Measurements from ENCODE around the gene SLC25A13. TPM values are rescaled to one million over a fixed set of nuclear protein-coding genes. Genes with fewer than 3 reads are reported as not detected.
A peak's percentile ranks its signal among the peaks of the same experiment; 100 is the strongest.

The SLC25A13 gene
- total and polyA plus RNA-seq, 2 of the 8 experiments (the other 6 are each of a cell fraction or from before 2014, with no cell fraction given): 30.8 to 85.4 TPM

- TF ChIP-seq MAFK (IDR thresholded peaks at IDR 0.05; ENCODE audit: low read depth, low read length) (peak; percentile 17; the same call in 1 of the 2 replicates), CHD2 (IDR thresholded peaks at IDR 0.05; ENCODE audit: low read length) (no peak)
- DNase-seq (ENCODE audit: low read depth in 1 of 2, low spot score in 2 of 2) (no peak), FAIRE-seq (no peak)
- Histone ChIP-seq H3K56ac (replicated peaks; ENCODE audit: insufficient read length, low read depth, low read length) (no peak overlapping the region), H4K8ac (ENCODE audit: extremely low read depth, insufficient read depth, low read length) (no peak overlapping the region), H4K91ac (replicated peaks; ENCODE audit: insufficient read length, low read length) (no peak overlapping the region), H3K4me3 (ENCODE audit: extremely low read depth in 1 of 4, insufficient read depth in 2 of 4, low read depth in 3 of 4, low read length in 4 of 4) (no peak overlapping the region), H2BK12ac (ENCODE audit: low read depth, low read length) (no peak overlapping the region), H3K23ac (ENCODE audit: insufficient read length) (no peak overlapping the region), H2AK5ac (ENCODE audit: low read depth, low read length) (no peak overlapping the region), H3K18ac (ENCODE audit: extremely low read depth, low read length) (no peak overlapping the region), H3K27me3 (replicated peaks in 1 of 4; ENCODE audit: control insufficient read depth in 3 of 4, extremely low read depth in 1 of 4, insufficient read depth in 3 of 4, low read length in 3 of 4) (no peaks in the 10 kb centered on the region), H3K4me1 (replicated peaks in 1 of 4; ENCODE audit: control insufficient read depth in 3 of 4, insufficient read depth in 4 of 4, low read length in 3 of 4) (no peaks in the 10 kb centered on the region), H2BK120ac (replicated peaks; ENCODE audit: low read depth, low read length) (no peak overlapping the region), H3K9me3 (ENCODE audit: insufficient read depth in 2 of 2, low read depth in 1 of 2, low read length in 1 of 2) (no peaks in the 10 kb centered on the region), H3K4ac (replicated peaks; ENCODE audit: insufficient read length, low read depth, low read length) (no peak overlapping the region), H3K9ac (replicated peaks in 1 of 4; ENCODE audit: extremely low read depth in 1 of 4, low read depth in 3 of 4, low read length in 3 of 4) (no peak overlapping the region), H4K20me1 (replicated peaks in 1 of 2; ENCODE audit: control insufficient read depth in 1 of 2, insufficient read depth in 2 of 2, low read length in 2 of 2) (no peaks in the 10 kb centered on the region), H3K23me2 (ENCODE audit: low read depth, low read length) (no peaks in the 10 kb centered on the region), H3K14ac (ENCODE audit: insufficient read length) (no peak overlapping the region), H2BK15ac (ENCODE audit: low read length) (no peak overlapping the region), H3K79me1 (ENCODE audit: low read depth, low read length) (no peaks in the 10 kb centered on the region), H2BK5ac (ENCODE audit: low read depth, low read length) (no peak overlapping the region), H2BK20ac (ENCODE audit: low read length) (no peak overlapping the region), H3K79me2 (ENCODE audit: control insufficient read depth in 1 of 2, insufficient read depth in 2 of 2, low read length in 2 of 2) (no peaks in the 10 kb centered on the region), H2AFZ (ENCODE audit: low read length) (peak overlapping the region; percentile 83; the same call in 1 of the 2 replicates), H3K4me2 (ENCODE audit: insufficient read depth in 1 of 2, low read depth in 2 of 2, low read length in 2 of 2) (no peak overlapping the region), H4K5ac (ENCODE audit: insufficient read length, low read depth, low read length) (no peak overlapping the region), H3K27ac (ENCODE audit: low read depth, low read length) (no peak overlapping the region), H3K36me3 (ENCODE audit: control insufficient read depth in 2 of 4, insufficient read depth in 4 of 4, low read length in 3 of 4) (no peaks in the 10 kb centered on the region)
- ChIA-PET CTCF (ENCODE audit: partially characterized antibody) (interaction anchor here (0.6 kb wide), 1 partner anchor 54 kb away, joined by 3 read pairs; no protein-coding TSS in a partner anchor), POLR2A (ENCODE audit: partially characterized antibody) (no interaction called here)
- 89% methylated on average over 7 of the region's 7 CpGs; no CpG with 5 or more reads in 1 of the 2 experiments for WGBS, 2 experiments (ENCODE audit: extremely low coverage in 1 of 2, insufficient coverage in 1 of 2, insufficient read length in 1 of 2, insufficient replicate concordance in 2 of 2, low coverage in 1 of 2, low lambda C conversion rate in 2 of 2, missing lambda C conversion rate in 1 of 2)
Observed at GRCh38 chr7:96361116-96361857, 39.4 kb upstream of the SLC25A13 start.

Data from H1 (cell line).